Choroid plexus epithelial cell (primary cell): ENCODE results near the gene EAPP.
"Not testable (repeated sequence)": the region's sequence is repeated elsewhere in the genome, so short reads cannot be mapped to it uniquely, and the experiment has no call there.

Source experiments
- DNase-seq: peaks from one replicate; pipeline ENCODE4 v3.0.0-alpha.2; 2010; ENCODE audit warnings: low read depth
- H3K4me3 ChIP-seq: 2 replicates; pipeline ENCODE4 v1.5.1; 2011; ENCODE audit warnings: low read depth, mild to moderate bottlenecking, control low read depth, low read length, moderate library complexity
- CTCF ChIP-seq: conservative IDR thresholded peaks from 2 replicates; pipeline ENCODE4 v1.5.1; 2011; ENCODE audit warnings: low read depth, mild to moderate bottlenecking, control low read depth, inconsistent platforms, low read length, moderate library complexity

Gene EAPP

GRCh38 chr14:34568803-34569202 is 29.3 kb upstream of the EAPP start:
- TF ChIP-seq CTCF: no peak
- no peak for DNase-seq
- no peak overlapping the region for H3K4me3 ChIP-seq

- no peak overlapping the region for H3K4me3 ChIP-seq
- TF ChIP-seq CTCF: no peak
- no peak for DNase-seq
Measured at GRCh38 chr14:34562776-34563150, 23.3 kb upstream of the EAPP start.

GRCh38 chr14:34562037-34562775 is 22.7 kb upstream of the EAPP start:
- DNase-seq, H3K4me3 ChIP-seq: not testable (repeated sequence)

- H3K4me3 ChIP-seq, DNase-seq: not testable (repeated sequence)
Measured at GRCh38 chr14:34556498-34556829, 17.0 kb upstream of the EAPP start.

- not testable (repeated sequence) for DNase-seq, H3K4me3 ChIP-seq
Measured at GRCh38 chr14:34555583-34556497, 16.3 kb upstream of the EAPP start.

- no peak overlapping the region for H3K4me3 ChIP-seq
- TF ChIP-seq CTCF: no peak
- peak; percentile 26 for DNase-seq
Measured at GRCh38 chr14:34554540-34555250, 15.2 kb upstream of the EAPP start.

GRCh38 chr14:34549276-34549966 is 9.9 kb upstream of the EAPP start:
- not testable (repeated sequence) for H3K4me3 ChIP-seq, DNase-seq

- no peak for DNase-seq
- no peak for TF ChIP-seq CTCF
- H3K4me3 ChIP-seq: no peak overlapping the region
Measured at GRCh38 chr14:34548472-34548981, 9.0 kb upstream of the EAPP start.

GRCh38 chr14:34547136-34547520 is 7.6 kb upstream of the EAPP start:
- not testable (repeated sequence) for DNase-seq, H3K4me3 ChIP-seq

GRCh38 chr14:34546272-34547135 is 7.0 kb upstream of the EAPP start:
- not testable (repeated sequence) for H3K4me3 ChIP-seq, DNase-seq

- DNase-seq: not testable (repeated sequence)
- peak overlapping the region; percentile 79 for H3K4me3 ChIP-seq
Measured at GRCh38 chr14:34540181-34541059, 919 bp upstream of the EAPP start.
